HG02852 (cell line): Measurements from ENCODE around the gene TLR6.
A peak's percentile ranks its signal among the peaks of the same experiment; 100 is the strongest.
"Not testable (repeated sequence)": the region's sequence is repeated elsewhere in the genome, so short reads cannot be mapped to it uniquely, and the experiment has no call there.

ENCODE experiments used
- ATAC-seq: cut with Tn5 transposase; IDR thresholded peaks from one replicate; pipeline ENCODE4 v1.9.1; 2021; ENCODE audit warnings: mild to moderate bottlenecking, moderate library complexity; ENCODE audit not compliant: unreplicated experiment

Gene TLR6

GRCh38 chr4:38791010-38791409 is 65.6 kb downstream of the TLR6 start:
- ATAC-seq = no peak

GRCh38 chr4:38788317-38788716 is 68.3 kb downstream of the TLR6 start:
- ATAC-seq = no peak

GRCh38 chr4:38787693-38788092 is 68.9 kb downstream of the TLR6 start:
- ATAC-seq = no peak

- ATAC-seq = peak; percentile 67
Measured at GRCh38 chr4:38785901-38786402, 70.7 kb downstream of the TLR6 start.

GRCh38 chr4:38785041-38785790 is 71.4 kb downstream of the TLR6 start:
- no peak for ATAC-seq

- no peak for ATAC-seq
Measured at GRCh38 chr4:38784141-38784540, 72.5 kb downstream of the TLR6 start.

- ATAC-seq = no peak
Measured at GRCh38 chr4:38783109-38783460, 73.5 kb downstream of the TLR6 start.

GRCh38 chr4:38782452-38783108 is 74.0 kb downstream of the TLR6 start, which contains the start of gene TLR10:
Gene TLR10 (minus strand): TSS chr4:38782990. CDS start chr4:38775590, 7,400 bp downstream.
- ATAC-seq = peak; percentile 55

GRCh38 chr4:38781854-38782261 is 74.8 kb downstream of the TLR6 start:
- ATAC-seq = peak; percentile 22

GRCh38 chr4:38780833-38781484 is 75.7 kb downstream of the TLR6 start:
- ATAC-seq = no peak

GRCh38 chr4:38779790-38780189 is 76.8 kb downstream of the TLR6 start:
- no peak for ATAC-seq

- not testable (repeated sequence) for ATAC-seq
Measured at GRCh38 chr4:38777925-38778324, 78.7 kb downstream of the TLR6 start.

GRCh38 chr4:38775326-38775725 is 81.3 kb downstream of the TLR6 start:
- no peak for ATAC-seq

GRCh38 chr4:38774181-38774955 is 82.2 kb downstream of the TLR6 start:
- no peak for ATAC-seq
